Smooth muscle cell (in vitro differentiated cells): ENCODE data around the gene CHRFAM7A. TPM values are rescaled to one million over a fixed set of nuclear protein-coding genes. Genes with fewer than 3 reads are reported as not detected.
"Not testable (repeated sequence)": the region's sequence is repeated elsewhere in the genome, so short reads cannot be mapped to it uniquely, and the experiment has no call there.

Experiments
- DNase-seq: peaks from one replicate; lab custom pipeline; 2025; ENCODE audit not compliant: unreplicated experiment; lab: John Stamatoyannopoulos, UW
- H2AFZ ChIP-seq: fragments of 200-600 bp; sonication (generic); 2 replicates; pipeline ENCODE4 v1.6.0; 2016; ENCODE audit warnings: antibody characterized with exemption, low read depth, mild to moderate bottlenecking
- H3F3A ChIP-seq: fragments of 200-600 bp; sonication (generic); 2 replicates; pipeline ENCODE4 v1.6.0; 2017; ENCODE audit warnings: antibody characterized with exemption, low read depth
- H3K27ac ChIP-seq: fragments of 200-600 bp; sonication (generic); 2 replicates; pipeline ENCODE4 v1.5.1; 2016; ENCODE audit warnings: low read depth, mild to moderate bottlenecking
- H3K27me3 ChIP-seq: fragments of 200-600 bp; sonication (generic); 2 replicates; pipeline ENCODE4 v1.6.1; 2016; ENCODE audit warnings: low read depth, mild to moderate bottlenecking
- H3K36me3 ChIP-seq: fragments of 200-600 bp; sonication (generic); 2 replicates; pipeline ENCODE4 v1.5.1; 2016; ENCODE audit warnings: low read depth
- H3K4me1 ChIP-seq: fragments of 200-600 bp; sonication (generic); 2 replicates; pipeline ENCODE4 v1.5.1; 2016; ENCODE audit warnings: low read depth
- H3K4me2 ChIP-seq: fragments of 200-600 bp; sonication (generic); 2 replicates; pipeline ENCODE4 v1.6.0; 2016; ENCODE audit warnings: mild to moderate bottlenecking
- H3K4me3 ChIP-seq: fragments of 200-600 bp; sonication (generic); 2 replicates; pipeline ENCODE4 v1.5.1; 2016; ENCODE audit warnings: mild to moderate bottlenecking
- H3K79me2 ChIP-seq: fragments of 200-600 bp; sonication (generic); 2 replicates; pipeline ENCODE4 v1.6.0; 2016; ENCODE audit warnings: low read depth, mild to moderate bottlenecking
- H3K9ac ChIP-seq: fragments of 200-600 bp; sonication (generic); 2 replicates; pipeline ENCODE4 v1.6.0; 2016; ENCODE audit warnings: low read depth
- H3K9me3 ChIP-seq: fragments of 200-600 bp; sonication (generic); replicated peaks from 2 replicates; pipeline ENCODE4 v1.5.1; 2016; ENCODE audit warnings: low read depth
- H4K20me1 ChIP-seq: fragments of 200-600 bp; sonication (generic); 2 replicates; pipeline ENCODE4 v1.6.0; 2016; ENCODE audit warnings: low read depth
- WGBS: methylation state at CpG from one replicate; pipeline ENCODE4 v1.1.7; 2016; ENCODE audit warnings: low lambda C conversion rate; 5-methylcytosine and 5-hydroxymethylcytosine counted together
- polyA plus RNA-seq: library from polyadenylated mRNA; unstranded; fragments of >200 nt; fragmentation: Nextera tagmentation; extraction: Ambion mirVana; gene quantifications from 2 replicates; pipeline ENCODE4 v1.2.1, GENCODE V29; 2016
- total RNA-seq: library from RNA; depleted of rRNA; stranded (reverse); fragments of >200 nt; gene quantifications from 2 replicates; pipeline ENCODE4 v1.2.3, GENCODE V29; 2014
- TF ChIP-seq, protein P1 (sequence below): fragments of 200-600 bp; sonication (generic); IDR thresholded peaks from 2 replicates; pipeline ENCODE4 v1.5.1; 2017; ENCODE audit warnings: borderline replicate concordance, mild to moderate bottlenecking, antibody characterized with exemption; ENCODE audit not compliant: insufficient read depth, poor library complexity, severe bottlenecking

CHRFAM7A gene
- total and polyA plus RNA-seq, 2 experiments from 2014 or later, result 0.31 TPM; not detected in 1

GRCh38 chr15:30398988-30399387 is 5.6 kb upstream of the CHRFAM7A start:
- H3K4me1 ChIP-seq, H3K9ac ChIP-seq, DNase-seq, H2AFZ ChIP-seq, H4K20me1 ChIP-seq, H3K27me3 ChIP-seq, H3K36me3 ChIP-seq, H3K27ac ChIP-seq, H3F3A ChIP-seq, H3K4me2 ChIP-seq, H3K4me3 ChIP-seq, H3K9me3 ChIP-seq, H3K79me2 ChIP-seq: not testable (repeated sequence)
- WGBS, result 0% methylated on average over 2 of the region's 6 CpGs
- TF ChIP-seq, protein P1, sequence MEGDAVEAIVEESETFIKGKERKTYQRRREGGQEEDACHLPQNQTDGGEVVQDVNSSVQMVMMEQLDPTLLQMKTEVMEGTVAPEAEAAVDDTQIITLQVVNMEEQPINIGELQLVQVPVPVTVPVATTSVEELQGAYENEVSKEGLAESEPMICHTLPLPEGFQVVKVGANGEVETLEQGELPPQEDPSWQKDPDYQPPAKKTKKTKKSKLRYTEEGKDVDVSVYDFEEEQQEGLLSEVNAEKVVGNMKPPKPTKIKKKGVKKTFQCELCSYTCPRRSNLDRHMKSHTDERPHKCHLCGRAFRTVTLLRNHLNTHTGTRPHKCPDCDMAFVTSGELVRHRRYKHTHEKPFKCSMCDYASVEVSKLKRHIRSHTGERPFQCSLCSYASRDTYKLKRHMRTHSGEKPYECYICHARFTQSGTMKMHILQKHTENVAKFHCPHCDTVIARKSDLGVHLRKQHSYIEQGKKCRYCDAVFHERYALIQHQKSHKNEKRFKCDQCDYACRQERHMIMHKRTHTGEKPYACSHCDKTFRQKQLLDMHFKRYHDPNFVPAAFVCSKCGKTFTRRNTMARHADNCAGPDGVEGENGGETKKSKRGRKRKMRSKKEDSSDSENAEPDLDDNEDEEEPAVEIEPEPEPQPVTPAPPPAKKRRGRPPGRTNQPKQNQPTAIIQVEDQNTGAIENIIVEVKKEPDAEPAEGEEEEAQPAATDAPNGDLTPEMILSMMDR, result peak; percentile 39

DNA sequence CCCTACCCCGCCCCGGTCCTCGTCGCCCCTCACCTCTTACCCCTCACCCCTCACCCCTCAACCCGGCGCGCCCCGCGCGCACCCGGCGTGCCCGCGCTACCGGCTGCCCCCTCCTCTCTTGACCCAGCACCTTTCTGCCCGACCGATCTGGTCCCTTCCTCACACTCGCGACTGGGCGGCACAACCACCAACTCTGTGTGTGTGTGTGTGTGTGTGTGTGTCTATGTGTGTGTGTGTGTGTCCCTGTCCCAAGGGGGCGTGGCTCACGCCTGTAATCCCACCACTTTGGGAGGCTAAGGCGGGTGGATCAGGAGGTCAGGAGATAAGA is 288 bp upstream of the CHRFAM7A start:
- no CpG with 5 or more reads among the region's 23 CpGs for WGBS

DNA sequence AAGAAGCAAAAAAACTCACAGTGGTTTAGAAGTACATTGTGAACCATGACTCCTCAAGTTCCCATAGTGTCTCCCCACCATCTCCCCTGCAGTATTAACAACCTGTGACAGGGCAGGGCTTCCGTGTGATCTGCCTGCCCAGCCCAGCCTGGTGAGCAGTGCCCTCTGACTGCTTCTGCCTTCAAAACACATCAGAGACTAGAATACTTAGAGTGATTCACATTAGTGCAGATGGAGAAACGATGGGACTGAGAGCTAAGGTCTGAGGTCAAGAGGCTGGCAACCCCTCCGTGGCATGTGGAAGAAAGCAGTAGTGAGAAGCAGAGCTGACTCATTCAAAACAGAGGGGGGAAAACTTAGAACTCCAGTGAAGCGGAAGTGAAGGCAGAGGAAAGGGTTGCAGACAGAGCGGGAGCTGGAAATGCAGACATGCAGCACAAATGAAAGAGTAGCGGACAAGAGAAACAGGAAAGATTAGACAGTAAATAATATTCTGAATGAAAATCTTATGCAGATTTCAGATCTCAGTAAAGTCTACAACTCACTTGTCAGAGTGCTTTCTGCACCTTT is 6.9 kb downstream of the CHRFAM7A start:
- not testable (repeated sequence) for H3K9me3 ChIP-seq, H3K79me2 ChIP-seq, H3K9ac ChIP-seq, H3K4me1 ChIP-seq, H4K20me1 ChIP-seq, H3K36me3 ChIP-seq, H3K4me2 ChIP-seq, DNase-seq, H3K4me3 ChIP-seq, H3K27ac ChIP-seq, H3F3A ChIP-seq, H3K27me3 ChIP-seq, H2AFZ ChIP-seq
- no CpG with 5 or more reads among the region's 6 CpGs for WGBS

More for the DNA sequence above, 288 bp upstream of the CHRFAM7A start:
- not testable (repeated sequence) for DNase-seq, H3K9ac ChIP-seq, H3K4me1 ChIP-seq, H4K20me1 ChIP-seq, H3K79me2 ChIP-seq, H3K27me3 ChIP-seq, H3K4me2 ChIP-seq, H3F3A ChIP-seq, H3K9me3 ChIP-seq, H3K36me3 ChIP-seq, H3K27ac ChIP-seq, H3K4me3 ChIP-seq, H2AFZ ChIP-seq

DNA sequence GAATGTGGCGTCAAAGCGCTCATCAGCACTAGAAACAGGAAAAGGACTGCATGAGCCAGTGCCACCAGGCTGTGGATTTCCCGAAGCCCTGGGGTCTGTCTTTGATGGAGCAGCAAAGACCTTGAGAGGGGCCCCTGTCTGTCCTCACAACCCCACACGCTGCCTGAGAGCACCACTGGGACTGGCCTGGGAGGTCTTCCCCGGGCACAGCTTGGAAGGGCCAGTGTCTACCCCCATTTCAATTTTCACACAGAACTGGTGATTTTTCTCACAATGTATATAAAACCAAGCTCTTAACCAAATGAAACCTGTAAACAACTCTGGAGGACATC is 16.3 kb downstream of the CHRFAM7A start:
- not testable (repeated sequence) for H3K27me3 ChIP-seq, H3K9ac ChIP-seq, H3K9me3 ChIP-seq, H3K79me2 ChIP-seq, H3K4me3 ChIP-seq, DNase-seq, H3K36me3 ChIP-seq, H4K20me1 ChIP-seq, H3F3A ChIP-seq, H3K4me2 ChIP-seq, H2AFZ ChIP-seq, H3K4me1 ChIP-seq, H3K27ac ChIP-seq
- no CpG with 5 or more reads among the region's 5 CpGs for WGBS

GRCh38 chr15:30376375-30377081 is 16.8 kb downstream of the CHRFAM7A start:
- H3K4me3 ChIP-seq, H3K27ac ChIP-seq, H3K9me3 ChIP-seq, H3K79me2 ChIP-seq, H4K20me1 ChIP-seq, H3F3A ChIP-seq, H3K4me2 ChIP-seq, H3K27me3 ChIP-seq, H2AFZ ChIP-seq, DNase-seq, H3K4me1 ChIP-seq, H3K9ac ChIP-seq, H3K36me3 ChIP-seq: not testable (repeated sequence)
- no CpG with 5 or more reads among the region's 17 CpGs for WGBS

- 58% methylated on average over 2 of the region's 4 CpGs for WGBS
Measured at GRCh38 chr15:30375872-30376271, 17.5 kb downstream of the CHRFAM7A start.

GRCh38 chr15:30374862-30375261 is 18.5 kb downstream of the CHRFAM7A start:
- 81% methylated on average over 6 of the region's 10 CpGs for WGBS
- not testable (repeated sequence) for DNase-seq

More at GRCh38 chr15:30375872-30376271, 17.5 kb downstream of the CHRFAM7A start:
- not testable (repeated sequence) for H3K9ac ChIP-seq, H2AFZ ChIP-seq, H3K9me3 ChIP-seq, H3K79me2 ChIP-seq, H3K4me3 ChIP-seq, H3K4me1 ChIP-seq, DNase-seq, H3F3A ChIP-seq, H3K27me3 ChIP-seq, H4K20me1 ChIP-seq, H3K36me3 ChIP-seq, H3K4me2 ChIP-seq, H3K27ac ChIP-seq

GRCh38 chr15:30368271-30368670 is 25.1 kb downstream of the CHRFAM7A start:
- H3K27me3 ChIP-seq, H3K36me3 ChIP-seq, H3K9ac ChIP-seq, H3K27ac ChIP-seq, DNase-seq, H2AFZ ChIP-seq, H3K9me3 ChIP-seq, H3F3A ChIP-seq, H3K4me2 ChIP-seq, H3K4me3 ChIP-seq, H4K20me1 ChIP-seq, H3K4me1 ChIP-seq, H3K79me2 ChIP-seq: not testable (repeated sequence)
- WGBS, result no CpG with 5 or more reads among the region's 3 CpGs

More at GRCh38 chr15:30374862-30375261, 18.5 kb downstream of the CHRFAM7A start:
- not testable (repeated sequence) for H3K27me3 ChIP-seq, H3K27ac ChIP-seq, H3K36me3 ChIP-seq, H3K79me2 ChIP-seq, H3F3A ChIP-seq, H2AFZ ChIP-seq, H3K4me1 ChIP-seq, H3K4me2 ChIP-seq, H4K20me1 ChIP-seq, H3K4me3 ChIP-seq, H3K9me3 ChIP-seq, H3K9ac ChIP-seq
